ENCODE results near the gene HACE1.

GRCh38 chr6:104799134-104799657, 60.5 kb downstream of the HACE1 start:
- TF ChIP-seq CTCF (IDR thresholded peaks at IDR 0.05; ENCODE audit: poor library complexity) (no peak), EZH2 (IDR thresholded peaks at IDR 0.05; ENCODE audit: borderline replicate concordance) (no peak)
